OCI-LY3 (cell line): Measurements from ENCODE around the gene PLA2G4A.

Source experiments
- H2AFZ ChIP-seq: fragments of 200-600, 300-600 bp; shearing (Covaris generic); 2 replicates; pipeline ENCODE4 v1.6.0; 2014; ENCODE audit warnings: antibody characterized with exemption, low read depth, low read length
- H3K27ac ChIP-seq: fragments of 200-600, 300-600 bp; sonication (generic); 2 replicates; pipeline ENCODE4 v1.5.1; 2014; ENCODE audit warnings: mild to moderate bottlenecking, low read length, moderate library complexity, mixed read lengths
- H3K27me3 ChIP-seq: fragments of 200-600, 300-600 bp; sonication (generic); 2 replicates; pipeline ENCODE4 v1.6.1; 2014; ENCODE audit warnings: low read depth, low read length, mixed read lengths
- H3K36me3 ChIP-seq: fragments of 200-600, 300-600 bp; sonication (generic); replicated peaks from 2 replicates; pipeline ENCODE3; 2014; ENCODE audit warnings: low read depth, low read length, mixed read lengths
- H3K4me1 ChIP-seq: fragments of 300-600, 200-600 bp; sonication (generic); 2 replicates; pipeline ENCODE4 v1.6.1; 2014; ENCODE audit warnings: low read length, mixed read lengths
- H3K4me2 ChIP-seq: fragments of 200-600, 300-600 bp; sonication (generic); 2 replicates; pipeline ENCODE4 v1.6.1; 2014; ENCODE audit warnings: low read length, mixed read lengths
- H3K4me3 ChIP-seq: fragments of 300-600, 200-600 bp; sonication (generic); 2 replicates; pipeline ENCODE4 v1.5.1; 2014; ENCODE audit warnings: antibody characterized with exemption, mild to moderate bottlenecking, low read length, moderate library complexity
- H3K79me2 ChIP-seq: fragments of 300-600, 200-600 bp; shearing (Covaris generic); 2 replicates; pipeline ENCODE4 v1.6.1; 2014; ENCODE audit warnings: mild to moderate bottlenecking, low read length, mixed read lengths
- H3K9ac ChIP-seq: fragments of 300-600, 200-600 bp; shearing (Covaris generic); 2 replicates; pipeline ENCODE4 v1.6.0; 2014; ENCODE audit warnings: mild to moderate bottlenecking, low read length, moderate library complexity
- H3K9me3 ChIP-seq: fragments of 200-600, 300-600 bp; shearing (Covaris generic); 2 replicates; pipeline ENCODE4 v1.6.1; 2014; ENCODE audit warnings: low read length, mixed read lengths; ENCODE audit not compliant: insufficient read depth
- H4K20me1 ChIP-seq: fragments of 200-600, 300-600 bp; sonication (generic); 2 replicates; pipeline ENCODE4 v1.6.1; 2016; ENCODE audit warnings: low read length, mixed read lengths; ENCODE audit not compliant: insufficient read depth
- EZH2phosphoT487 ChIP-seq: fragments of 200-600 bp; shearing (Covaris generic); IDR thresholded peaks from 2 replicates; pipeline ENCODE4 v1.6.1; 2018; ENCODE audit warnings: antibody characterized with exemption, mixed run types, low read depth
- TF ChIP-seq, protein P1 (sequence below): fragments of 200-600, 300-600 bp; sonication (generic); IDR thresholded peaks from 2 replicates; pipeline ENCODE4 v1.5.1; 2014; ENCODE audit warnings: antibody characterized with exemption, low read length, low read depth

The PLA2G4A gene

GRCh38 chr1:186829686-186830587 lies 1.2 kb downstream of the PLA2G4A start:
- Histone ChIP-seq H3K9me3 (no peaks in the 10 kb centered on the region), H3K9ac (peak overlapping the region; percentile 74), H3K36me3 (no peaks in the 10 kb centered on the region), H4K20me1 (no peaks in the 10 kb centered on the region), H3K4me2 (peak overlapping the region; percentile 77), H3K27ac (no peak overlapping the region), H3K4me3 (peak overlapping the region; percentile 82), H3K79me2 (no peaks in the 10 kb centered on the region), H3K27me3 (no peaks in the 10 kb centered on the region), H3K4me1 (peaks cover 22% of the 10 kb centered on the region), H2AFZ (no peak overlapping the region)
- TF ChIP-seq EZH2phosphoT487 = no peak
- TF ChIP-seq, protein P1, sequence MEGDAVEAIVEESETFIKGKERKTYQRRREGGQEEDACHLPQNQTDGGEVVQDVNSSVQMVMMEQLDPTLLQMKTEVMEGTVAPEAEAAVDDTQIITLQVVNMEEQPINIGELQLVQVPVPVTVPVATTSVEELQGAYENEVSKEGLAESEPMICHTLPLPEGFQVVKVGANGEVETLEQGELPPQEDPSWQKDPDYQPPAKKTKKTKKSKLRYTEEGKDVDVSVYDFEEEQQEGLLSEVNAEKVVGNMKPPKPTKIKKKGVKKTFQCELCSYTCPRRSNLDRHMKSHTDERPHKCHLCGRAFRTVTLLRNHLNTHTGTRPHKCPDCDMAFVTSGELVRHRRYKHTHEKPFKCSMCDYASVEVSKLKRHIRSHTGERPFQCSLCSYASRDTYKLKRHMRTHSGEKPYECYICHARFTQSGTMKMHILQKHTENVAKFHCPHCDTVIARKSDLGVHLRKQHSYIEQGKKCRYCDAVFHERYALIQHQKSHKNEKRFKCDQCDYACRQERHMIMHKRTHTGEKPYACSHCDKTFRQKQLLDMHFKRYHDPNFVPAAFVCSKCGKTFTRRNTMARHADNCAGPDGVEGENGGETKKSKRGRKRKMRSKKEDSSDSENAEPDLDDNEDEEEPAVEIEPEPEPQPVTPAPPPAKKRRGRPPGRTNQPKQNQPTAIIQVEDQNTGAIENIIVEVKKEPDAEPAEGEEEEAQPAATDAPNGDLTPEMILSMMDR = no peak

- Histone ChIP-seq H3K27ac (no peak overlapping the region), H4K20me1 (no peaks in the 10 kb centered on the region), H3K9ac (no peak overlapping the region), H2AFZ (no peak overlapping the region), H3K9me3 (no peaks in the 10 kb centered on the region), H3K4me1 (peaks cover 22% of the 10 kb centered on the region), H3K4me3 (no peak overlapping the region), H3K27me3 (no peaks in the 10 kb centered on the region), H3K79me2 (no peaks in the 10 kb centered on the region), H3K36me3 (no peaks in the 10 kb centered on the region), H3K4me2 (no peak overlapping the region)
- TF ChIP-seq EZH2phosphoT487 = no peak
- TF ChIP-seq, protein P1 = no peak
These were observed 2.4 kb downstream of the PLA2G4A start for GRCh38 chr1:186831168-186831567.

GRCh38 chr1:186834399-186834958 lies 5.7 kb downstream of the PLA2G4A start:
- H3K4me2 ChIP-seq = no peak overlapping the region
- H3K27ac ChIP-seq = no peak overlapping the region
- no peaks in the 10 kb centered on the region for H3K9me3 ChIP-seq
- no peak overlapping the region for H3K9ac ChIP-seq
- H4K20me1 ChIP-seq = no peaks in the 10 kb centered on the region
- peaks cover 28% of the 10 kb centered on the region for H3K4me1 ChIP-seq
- TF ChIP-seq, protein P1 = no peak
- no peak for TF ChIP-seq EZH2phosphoT487
- H3K27me3 ChIP-seq = no peaks in the 10 kb centered on the region
- no peaks in the 10 kb centered on the region for H3K36me3 ChIP-seq
- no peak overlapping the region for H2AFZ ChIP-seq
- no peaks in the 10 kb centered on the region for H3K79me2 ChIP-seq
- H3K4me3 ChIP-seq = no peak overlapping the region

DNA sequence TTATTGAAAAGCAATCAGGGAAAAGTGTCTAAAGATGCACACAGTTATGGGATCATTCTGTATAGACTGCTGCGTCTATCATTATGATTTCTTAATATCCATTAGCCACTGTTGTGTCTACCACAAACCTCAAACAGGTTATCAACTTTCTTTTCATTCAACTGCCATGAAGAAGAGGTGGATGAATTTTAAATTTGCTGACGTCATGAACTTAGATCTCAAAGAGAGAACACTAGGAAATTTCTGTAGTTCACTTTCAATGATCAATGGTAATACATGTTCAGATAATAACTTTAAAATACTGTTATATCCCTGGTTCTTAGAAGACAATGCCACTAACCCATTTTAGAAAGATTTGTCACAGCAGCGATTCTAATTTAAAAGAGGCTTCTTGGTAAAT lies 6.7 kb downstream of the PLA2G4A start:
- H3K9ac ChIP-seq = no peak overlapping the region
- no peak overlapping the region for H3K27ac ChIP-seq
- TF ChIP-seq EZH2phosphoT487 = no peak
- TF ChIP-seq, protein P1 = no peak
- H3K79me2 ChIP-seq = no peaks in the 10 kb centered on the region
- H3K36me3 ChIP-seq = no peaks in the 10 kb centered on the region
- no peak overlapping the region for H2AFZ ChIP-seq
- H3K4me1 ChIP-seq = peaks cover 21% of the 10 kb centered on the region
- H3K4me2 ChIP-seq = no peak overlapping the region
- H4K20me1 ChIP-seq = no peaks in the 10 kb centered on the region
- H3K27me3 ChIP-seq = no peaks in the 10 kb centered on the region
- no peaks in the 10 kb centered on the region for H3K9me3 ChIP-seq
- no peak overlapping the region for H3K4me3 ChIP-seq
